Vagina (tissue), 2 donors: ENCODE results near the gene PTPRA.

Experiments used
- POLR2A ChIP-seq, 2 donors: fragments of 450-650 bp; IDR thresholded peaks; one replicate each; pipeline ENCODE4 v1.6.1; 2017; ENCODE audit warnings: antibody characterized with exemption in 2 of 2, mild to moderate bottlenecking in 2 of 2, moderate library complexity in 2 of 2
- POLR2AphosphoS5 ChIP-seq, 2 donors: sonication (generic); formaldehyde crosslinking; IDR thresholded peaks; one replicate each; pipeline ENCODE4 v1.9.0; 2017; ENCODE audit warnings: antibody characterized with exemption in 2 of 2, mild to moderate bottlenecking in 2 of 2, low read depth in 1 of 2; ENCODE audit not compliant: insufficient read depth in 1 of 2
- TF ChIP-seq, protein P1 (sequence below), 3 experiments: fragments of 450-650 bp in 2 of 3; fragments of 200-600 bp in 1 of 3; sonication (generic) in 1 of 3; IDR thresholded peaks; one replicate each; pipeline ENCODE4 v1.5.1; 2017 to 2019; ENCODE audit warnings: antibody characterized with exemption in 3 of 3, mild to moderate bottlenecking in 2 of 3, moderate library complexity in 2 of 3

DNA sequence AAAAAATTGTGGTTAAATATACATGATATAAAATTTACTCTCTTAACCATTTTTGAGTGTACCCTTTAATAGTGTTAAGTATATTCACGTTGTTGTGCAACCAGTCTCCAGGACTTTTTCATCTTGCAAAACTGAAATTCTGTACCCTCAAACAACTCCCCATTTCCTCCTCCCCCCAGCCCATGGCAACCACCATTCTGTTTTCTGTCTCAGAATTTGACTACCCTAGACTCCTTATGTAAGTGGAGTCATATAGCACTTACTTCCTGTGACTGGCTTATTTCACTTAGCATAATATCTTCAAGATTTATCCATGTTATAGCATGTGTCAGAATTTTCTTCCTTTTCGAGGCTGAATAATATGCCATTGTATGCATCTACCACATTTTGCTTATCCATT is 27.7 kb upstream of the PTPRA start:
- no peak for TF ChIP-seq POLR2AphosphoS5 (IDR thresholded peaks at IDR 0.05; ENCODE audit: insufficient read depth in 1 of 2, low read depth in 1 of 2)
- TF ChIP-seq POLR2A (IDR thresholded peaks at IDR 0.05), result no peak
- TF ChIP-seq, protein P1, sequence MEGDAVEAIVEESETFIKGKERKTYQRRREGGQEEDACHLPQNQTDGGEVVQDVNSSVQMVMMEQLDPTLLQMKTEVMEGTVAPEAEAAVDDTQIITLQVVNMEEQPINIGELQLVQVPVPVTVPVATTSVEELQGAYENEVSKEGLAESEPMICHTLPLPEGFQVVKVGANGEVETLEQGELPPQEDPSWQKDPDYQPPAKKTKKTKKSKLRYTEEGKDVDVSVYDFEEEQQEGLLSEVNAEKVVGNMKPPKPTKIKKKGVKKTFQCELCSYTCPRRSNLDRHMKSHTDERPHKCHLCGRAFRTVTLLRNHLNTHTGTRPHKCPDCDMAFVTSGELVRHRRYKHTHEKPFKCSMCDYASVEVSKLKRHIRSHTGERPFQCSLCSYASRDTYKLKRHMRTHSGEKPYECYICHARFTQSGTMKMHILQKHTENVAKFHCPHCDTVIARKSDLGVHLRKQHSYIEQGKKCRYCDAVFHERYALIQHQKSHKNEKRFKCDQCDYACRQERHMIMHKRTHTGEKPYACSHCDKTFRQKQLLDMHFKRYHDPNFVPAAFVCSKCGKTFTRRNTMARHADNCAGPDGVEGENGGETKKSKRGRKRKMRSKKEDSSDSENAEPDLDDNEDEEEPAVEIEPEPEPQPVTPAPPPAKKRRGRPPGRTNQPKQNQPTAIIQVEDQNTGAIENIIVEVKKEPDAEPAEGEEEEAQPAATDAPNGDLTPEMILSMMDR (IDR thresholded peaks at IDR 0.05), result no peak
